ENCODE results near the gene POMT2.

POMT2 gene

GRCh38 chr14:77240336-77240915 is 80.3 kb downstream of the POMT2 start:
- H3K27me3 ChIP-seq (replicated peaks) = no peaks in the 10 kb centered on the region
- DNase-seq = no peak
- no peaks in the 10 kb centered on the region for H3K36me3 ChIP-seq (replicated peaks)
- TF ChIP-seq CTCF (IDR thresholded peaks at IDR 0.05; ENCODE audit: low read depth, low read length, missing control alignments) = no peak
- no peak overlapping the region for H3K4me3 ChIP-seq (ENCODE audit: low read depth, low read length)
- no peak overlapping the region for H3K27ac ChIP-seq
- in situ Hi-C loops (cut with HindIII; ENCODE audit: low pct_ligation_motif_present, low sequenced_read_pairs) = no loop called here

DNA sequence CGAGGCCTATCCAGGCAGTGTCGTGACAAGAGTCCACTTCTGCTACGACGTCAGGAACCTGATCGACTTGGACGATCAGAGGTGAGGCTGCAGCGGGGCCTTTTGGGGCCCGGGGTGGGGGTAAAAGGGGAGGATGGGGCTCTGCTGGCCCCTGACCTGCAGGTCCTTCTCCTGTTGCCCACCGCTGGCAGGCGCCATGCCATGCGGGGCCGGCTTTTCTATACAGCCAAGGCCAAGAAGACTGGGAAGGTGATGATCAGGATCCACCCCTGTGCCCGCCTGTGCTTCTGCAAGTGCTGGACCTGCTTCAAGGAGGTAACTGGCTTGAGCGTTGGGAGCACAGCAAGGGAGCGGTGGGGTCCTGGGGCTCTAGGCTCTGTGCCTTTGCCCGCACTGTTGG is 81.3 kb downstream of the POMT2 start:
- TF ChIP-seq CTCF (IDR thresholded peaks at IDR 0.05; ENCODE audit: low read depth, low read length, missing control alignments) = no peak
- Histone ChIP-seq H3K27me3 (replicated peaks) (no peaks in the 10 kb centered on the region), H3K36me3 (replicated peaks) (no peaks in the 10 kb centered on the region), H3K4me3 (ENCODE audit: low read depth, low read length) (no peak overlapping the region), H3K27ac (no peak overlapping the region)
- in situ Hi-C loops (cut with HindIII; ENCODE audit: low pct_ligation_motif_present, low sequenced_read_pairs) = no loop called here
- no peak for DNase-seq

DNA sequence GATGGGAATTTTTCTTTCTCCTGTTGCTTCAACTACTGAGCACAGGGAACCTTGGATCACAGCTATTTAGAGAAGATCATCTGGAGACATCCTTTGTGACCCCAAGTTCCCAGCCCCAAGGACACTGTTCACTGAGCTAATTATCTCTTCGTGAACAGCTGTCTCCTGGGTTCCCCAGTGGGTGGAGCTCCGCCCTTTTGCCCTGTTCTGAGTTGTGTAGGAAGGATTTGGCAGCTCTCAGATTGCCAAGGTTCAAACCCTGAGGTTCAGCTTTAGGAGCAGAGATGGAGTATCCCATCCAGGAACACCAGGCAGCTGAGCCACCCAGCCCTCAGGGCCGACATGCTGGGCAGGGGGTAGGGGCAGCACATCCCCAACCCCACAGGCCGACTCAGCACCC is 81.7 kb downstream of the POMT2 start:
- in situ Hi-C loops (cut with HindIII; ENCODE audit: low pct_ligation_motif_present, low sequenced_read_pairs) = no loop called here
- no peak overlapping the region for H3K27ac ChIP-seq
- H3K4me3 ChIP-seq (ENCODE audit: low read depth, low read length) = no peak overlapping the region
- no peaks in the 10 kb centered on the region for H3K36me3 ChIP-seq (replicated peaks)
- no peak for DNase-seq
- no peak for TF ChIP-seq CTCF (IDR thresholded peaks at IDR 0.05; ENCODE audit: low read depth, low read length, missing control alignments)
- no peaks in the 10 kb centered on the region for H3K27me3 ChIP-seq (replicated peaks)

GRCh38 chr14:77238356-77238755 is 82.3 kb downstream of the POMT2 start:
- in situ Hi-C loops (cut with HindIII; ENCODE audit: low pct_ligation_motif_present, low sequenced_read_pairs) = no loop called here
- Histone ChIP-seq H3K36me3 (replicated peaks) (no peaks in the 10 kb centered on the region), H3K27me3 (replicated peaks) (no peaks in the 10 kb centered on the region), H3K27ac (no peak overlapping the region), H3K4me3 (ENCODE audit: low read depth, low read length) (no peak overlapping the region)
- no peak for DNase-seq
- TF ChIP-seq CTCF (IDR thresholded peaks at IDR 0.05; ENCODE audit: low read depth, low read length, missing control alignments) = no peak

DNA sequence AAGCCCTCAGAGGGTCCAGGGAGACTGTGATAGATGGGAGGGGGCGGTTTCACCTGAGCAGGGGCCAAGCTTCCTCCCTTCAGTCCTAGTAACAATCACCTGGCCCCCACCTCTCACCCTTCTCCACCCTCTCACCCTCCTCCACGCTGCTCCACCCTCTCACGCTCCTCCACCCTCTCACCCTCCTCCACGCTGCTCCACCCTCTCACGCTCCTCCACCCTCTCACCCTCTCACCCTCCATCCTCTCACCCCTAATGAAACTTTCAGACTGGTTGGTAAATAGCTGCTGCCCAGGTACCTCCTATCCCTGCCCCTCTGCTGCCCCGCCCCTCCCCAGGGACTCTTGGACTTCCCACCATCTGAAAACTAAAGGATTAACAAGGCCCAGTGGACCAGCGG is 83.9 kb downstream of the POMT2 start:
- in situ Hi-C loops (cut with HindIII; ENCODE audit: low pct_ligation_motif_present, low sequenced_read_pairs) = no loop called here
- H3K36me3 ChIP-seq (replicated peaks) = no peaks in the 10 kb centered on the region
- DNase-seq = no peak
- no peak for TF ChIP-seq CTCF (IDR thresholded peaks at IDR 0.05; ENCODE audit: low read depth, low read length, missing control alignments)
- no peaks in the 10 kb centered on the region for H3K27me3 ChIP-seq (replicated peaks)
- no peak overlapping the region for H3K27ac ChIP-seq
- H3K4me3 ChIP-seq (ENCODE audit: low read depth, low read length) = no peak overlapping the region

DNA sequence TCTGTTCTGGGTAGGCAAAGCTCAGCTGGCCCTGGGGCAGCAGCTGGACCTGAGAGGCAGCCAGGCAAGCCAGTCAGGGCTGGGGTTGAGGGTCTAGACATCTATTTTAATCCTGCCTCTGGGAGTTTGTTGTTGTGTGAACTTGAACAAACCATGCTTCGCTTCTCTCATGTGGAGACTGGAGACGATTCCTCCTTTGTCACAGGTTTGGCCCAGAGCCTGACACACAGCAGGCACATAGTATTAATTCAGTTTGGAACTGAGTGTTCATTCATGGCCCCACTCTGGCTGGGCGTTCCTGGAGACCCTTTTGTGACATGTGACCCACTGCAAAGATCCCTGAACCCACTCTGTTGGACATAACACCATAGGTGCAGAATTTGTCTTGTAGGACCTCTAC is 89.0 kb downstream of the POMT2 start:
- Histone ChIP-seq H3K36me3 (replicated peaks) (no peaks in the 10 kb centered on the region), H3K27ac (no peak overlapping the region), H3K27me3 (replicated peaks) (no peaks in the 10 kb centered on the region), H3K4me3 (ENCODE audit: low read depth, low read length) (no peak overlapping the region)
- in situ Hi-C loops (cut with HindIII; ENCODE audit: low pct_ligation_motif_present, low sequenced_read_pairs) = no loop called here
- no peak for DNase-seq
- no peak for TF ChIP-seq CTCF (IDR thresholded peaks at IDR 0.05; ENCODE audit: low read depth, low read length, missing control alignments)
